HG03354 (cell line): Measurements from ENCODE around the gene SLC18A3.

Source experiments
- ATAC-seq: cut with Tn5 transposase; IDR thresholded peaks from one replicate; pipeline ENCODE4 v1.9.1; 2021; ENCODE audit warnings: mild to moderate bottlenecking; ENCODE audit not compliant: unreplicated experiment, poor library complexity, severe bottlenecking

SLC18A3 gene

DNA sequence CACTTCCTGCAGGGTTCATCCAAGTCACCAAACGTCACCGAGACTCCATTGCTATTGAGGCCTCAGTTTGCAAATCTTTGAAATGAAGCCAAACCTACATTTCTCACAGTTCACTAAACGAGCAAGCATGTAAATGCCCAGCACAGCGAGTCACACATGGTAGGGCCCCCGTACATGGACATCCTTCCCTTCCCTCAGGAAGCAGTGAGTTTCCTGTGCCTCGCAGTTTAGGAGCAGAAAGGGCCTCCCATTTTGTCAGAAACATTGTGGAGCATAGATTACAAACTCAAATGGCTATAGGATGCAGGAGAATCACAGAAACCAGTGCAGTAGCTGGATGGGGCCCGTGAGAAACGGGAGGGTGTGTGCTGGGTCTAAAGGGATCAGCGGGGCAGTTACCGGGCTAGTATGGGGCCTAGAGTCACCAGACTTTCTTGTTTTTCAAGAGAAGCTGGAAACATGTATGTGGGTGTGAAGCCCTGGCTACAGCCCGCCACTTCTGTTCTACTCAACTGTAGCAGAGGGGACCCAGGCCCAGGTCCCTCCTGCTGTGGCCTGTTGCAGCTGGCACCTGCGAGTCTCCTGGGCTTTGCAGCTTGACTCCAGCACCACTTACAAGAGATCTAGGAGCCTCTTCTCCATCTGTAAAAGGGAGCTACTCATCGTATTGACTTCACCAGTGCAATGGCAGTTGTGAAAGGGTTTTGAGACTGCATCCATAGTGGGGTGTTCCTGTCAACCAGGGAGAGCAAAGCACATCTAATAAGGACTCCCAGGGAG lies 14.2 kb upstream of the SLC18A3 start:
- ATAC-seq: no peak

- ATAC-seq: no peak
These were observed 13.7 kb upstream of the SLC18A3 start for GRCh38 chr10:49596493-49596809.

- ATAC-seq: no peak
These were observed 13.3 kb upstream of the SLC18A3 start for GRCh38 chr10:49596836-49597235.

GRCh38 chr10:49597426-49598163 lies 12.5 kb upstream of the SLC18A3 start:
- ATAC-seq: no peak

DNA sequence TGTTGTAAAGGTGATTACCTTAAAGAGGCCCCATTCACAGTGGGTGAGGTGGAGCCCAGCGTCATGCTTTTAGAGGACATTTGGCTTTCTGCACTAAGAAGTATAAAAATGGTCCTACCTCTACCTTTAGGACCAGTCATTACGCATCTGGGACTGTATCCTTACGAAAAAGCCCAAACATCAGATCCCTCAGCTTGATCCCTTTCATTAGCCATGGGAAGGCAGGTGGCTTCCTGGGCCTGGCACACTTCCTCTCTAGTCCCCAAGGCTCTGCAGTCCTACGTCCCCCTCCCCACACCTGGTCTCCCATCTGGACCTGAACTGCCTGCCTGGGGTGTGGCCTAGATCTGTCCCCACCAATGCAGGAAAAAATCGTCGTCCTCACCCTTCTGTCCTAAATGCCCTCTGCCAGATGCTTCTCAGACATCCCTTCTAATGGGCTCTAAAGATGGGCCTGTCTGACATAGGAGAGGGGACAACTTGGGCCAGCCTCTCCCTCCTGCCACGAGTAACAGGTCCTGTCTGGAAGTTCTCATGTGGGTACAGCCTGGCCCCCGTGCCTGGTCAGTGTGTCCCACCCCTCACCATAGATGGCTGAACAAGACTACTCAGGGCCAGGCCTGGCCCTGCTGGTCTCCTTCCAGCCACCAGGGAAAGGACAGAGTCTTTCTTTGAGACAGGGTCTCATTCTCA lies 11.8 kb upstream of the SLC18A3 start:
- no peak for ATAC-seq

GRCh38 chr10:49598986-49599385 lies 11.1 kb upstream of the SLC18A3 start:
- no peak for ATAC-seq

GRCh38 chr10:49599546-49599945 lies 10.6 kb upstream of the SLC18A3 start:
- no peak for ATAC-seq

GRCh38 chr10:49600046-49600445 lies 10.1 kb upstream of the SLC18A3 start:
- ATAC-seq: no peak

DNA sequence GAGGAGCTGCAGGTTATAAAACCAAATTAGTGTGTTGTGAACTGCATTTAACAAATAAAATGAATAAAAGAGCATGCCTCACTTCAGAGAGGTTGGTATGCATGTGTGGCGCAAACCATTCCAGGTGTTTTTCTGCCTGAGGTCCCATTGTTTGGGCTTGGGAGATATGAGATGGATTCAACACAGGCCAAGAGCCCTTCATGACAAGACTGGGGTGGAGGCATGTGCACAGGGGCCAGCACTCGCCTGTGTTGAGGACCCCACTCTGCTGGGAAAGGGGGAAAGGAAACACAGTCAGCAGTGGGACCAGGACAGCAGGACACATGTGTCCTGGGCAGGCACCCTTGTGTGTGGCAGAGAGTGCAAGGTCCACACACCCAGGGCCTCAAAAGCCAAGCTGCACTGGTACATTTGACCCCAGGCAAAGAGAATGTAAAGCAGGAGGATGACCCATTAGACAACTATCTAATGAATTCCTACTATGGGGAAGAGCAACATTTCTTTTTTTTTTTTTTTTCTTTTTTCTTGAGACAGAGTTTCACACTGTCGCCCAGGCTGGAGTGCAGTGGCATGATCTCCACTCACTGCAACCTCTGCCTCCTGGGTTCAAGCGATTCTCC lies 9.2 kb upstream of the SLC18A3 start:
- no peak for ATAC-seq

GRCh38 chr10:49601857-49602256 lies 8.3 kb upstream of the SLC18A3 start:
- no peak for ATAC-seq

DNA sequence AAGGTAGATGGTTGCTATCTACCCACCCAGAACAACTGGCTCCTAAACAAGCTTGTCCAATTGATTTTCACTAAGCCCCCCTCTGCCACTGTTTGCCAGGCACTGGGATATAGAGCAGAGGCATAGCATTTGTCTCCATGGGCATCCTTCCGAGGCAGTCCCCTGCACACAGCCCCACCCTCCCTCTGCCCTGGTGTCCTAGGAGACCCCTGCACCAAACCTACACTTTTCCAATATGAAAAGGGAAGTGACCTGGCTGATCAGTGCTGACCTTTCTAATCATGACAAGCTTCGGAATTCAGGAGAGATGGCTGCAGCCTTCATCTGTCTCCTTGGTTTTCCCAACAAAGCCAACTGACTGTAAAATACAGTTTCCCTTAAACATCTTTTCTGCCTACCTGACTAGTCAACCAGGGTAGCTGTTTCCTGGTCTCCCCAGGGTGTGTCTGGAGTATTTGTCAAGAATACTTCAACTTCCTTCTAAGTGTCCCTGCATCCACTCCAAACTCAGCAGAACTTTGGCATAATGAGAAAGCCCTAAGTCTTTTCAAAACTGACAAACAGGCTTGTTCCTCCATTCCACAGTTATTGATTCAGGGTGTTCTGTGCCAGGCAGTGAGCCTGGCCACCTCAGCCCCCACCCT lies 7.6 kb upstream of the SLC18A3 start:
- no peak for ATAC-seq

GRCh38 chr10:49605216-49605938 lies 4.7 kb upstream of the SLC18A3 start:
- ATAC-seq: no peak

DNA sequence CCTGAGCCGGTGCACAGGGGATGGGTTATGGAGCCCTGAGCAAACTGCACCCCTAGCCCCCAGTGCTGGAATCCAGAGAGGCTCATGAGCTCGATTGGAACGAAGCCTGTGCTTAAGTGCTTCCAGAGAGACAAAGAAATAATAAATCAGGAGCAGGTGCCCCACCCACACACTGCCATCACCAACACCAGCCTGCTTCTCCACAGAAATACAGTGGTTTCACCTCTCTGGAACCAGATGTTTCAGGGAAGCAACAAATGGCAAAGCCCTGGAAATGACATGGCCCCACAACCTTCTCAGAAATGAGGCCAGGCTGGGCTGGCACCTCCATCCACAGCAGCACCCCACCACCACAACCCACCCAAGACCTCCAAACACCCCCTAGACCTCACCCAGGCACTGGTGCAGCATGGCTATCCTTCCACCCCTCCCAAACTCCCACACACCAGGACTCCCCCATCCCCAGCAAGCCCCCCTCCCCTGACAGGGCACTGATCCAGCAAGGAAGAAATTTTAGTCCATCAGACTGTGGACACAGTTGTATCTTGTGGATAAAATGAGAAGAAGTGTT lies 4.1 kb upstream of the SLC18A3 start:
- ATAC-seq: no peak

GRCh38 chr10:49606981-49607535 lies 3.1 kb upstream of the SLC18A3 start:
- peak; percentile 81 for ATAC-seq

GRCh38 chr10:49608166-49609005 lies 1.7 kb upstream of the SLC18A3 start:
- no peak for ATAC-seq

DNA sequence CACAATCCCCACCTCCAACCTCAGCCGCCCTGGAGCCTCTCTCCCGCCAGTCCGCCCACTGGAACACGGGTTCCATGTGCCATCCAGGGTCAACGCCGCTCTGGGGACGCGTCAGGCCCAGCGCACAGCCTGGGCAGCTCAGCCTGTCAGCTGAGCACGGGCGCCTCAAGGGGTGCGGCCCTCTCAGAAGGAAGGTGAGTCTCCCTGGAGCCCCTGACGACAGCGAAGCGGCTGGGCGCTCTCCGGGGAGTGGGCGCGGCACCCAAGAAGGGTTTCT lies 1.2 kb upstream of the SLC18A3 start:
- ATAC-seq: no peak

DNA sequence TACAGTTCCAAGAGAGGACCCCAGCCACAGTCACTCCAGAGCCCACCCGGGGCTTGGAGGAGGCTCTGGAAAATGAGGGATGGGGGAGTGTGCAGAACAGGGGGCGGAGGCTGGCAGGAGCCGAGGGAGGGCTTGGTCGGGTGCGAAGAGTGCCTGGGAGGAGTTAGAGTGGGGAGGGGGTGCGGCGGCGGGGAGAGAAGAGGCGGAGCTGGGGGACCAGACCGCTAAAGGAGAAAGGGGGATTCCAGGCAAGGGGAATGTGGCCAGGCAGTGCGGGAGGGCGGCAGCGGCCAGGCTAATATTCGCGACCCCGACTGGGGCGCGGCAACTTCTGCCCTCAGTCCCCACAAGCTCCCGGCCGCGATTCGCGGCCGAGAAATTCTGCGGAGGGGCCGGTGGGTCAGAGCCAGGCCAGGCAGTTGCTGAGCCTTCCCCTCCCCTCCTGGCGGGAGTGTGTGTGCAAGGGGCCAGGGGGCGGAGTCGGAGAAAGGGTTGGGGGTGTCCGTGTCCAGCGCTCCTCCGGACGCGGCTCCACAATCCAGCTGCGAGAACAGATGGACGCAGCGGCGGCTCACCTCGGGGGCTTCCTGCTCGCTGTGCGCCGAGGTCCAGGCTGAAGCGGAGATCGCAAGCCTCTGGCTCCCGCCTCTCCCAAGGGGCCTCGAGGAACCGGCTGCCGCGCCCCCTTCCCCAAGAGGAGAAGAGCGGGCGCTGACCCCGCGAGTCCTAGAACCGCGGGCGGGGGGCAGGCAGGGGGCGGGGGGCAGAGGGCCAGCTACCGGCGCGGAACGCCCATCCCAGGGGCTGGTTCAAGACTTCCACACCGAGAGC lies 612 bp upstream of the SLC18A3 start:
- no peak for ATAC-seq
